ENCODE data around the gene SP6.

DNA sequence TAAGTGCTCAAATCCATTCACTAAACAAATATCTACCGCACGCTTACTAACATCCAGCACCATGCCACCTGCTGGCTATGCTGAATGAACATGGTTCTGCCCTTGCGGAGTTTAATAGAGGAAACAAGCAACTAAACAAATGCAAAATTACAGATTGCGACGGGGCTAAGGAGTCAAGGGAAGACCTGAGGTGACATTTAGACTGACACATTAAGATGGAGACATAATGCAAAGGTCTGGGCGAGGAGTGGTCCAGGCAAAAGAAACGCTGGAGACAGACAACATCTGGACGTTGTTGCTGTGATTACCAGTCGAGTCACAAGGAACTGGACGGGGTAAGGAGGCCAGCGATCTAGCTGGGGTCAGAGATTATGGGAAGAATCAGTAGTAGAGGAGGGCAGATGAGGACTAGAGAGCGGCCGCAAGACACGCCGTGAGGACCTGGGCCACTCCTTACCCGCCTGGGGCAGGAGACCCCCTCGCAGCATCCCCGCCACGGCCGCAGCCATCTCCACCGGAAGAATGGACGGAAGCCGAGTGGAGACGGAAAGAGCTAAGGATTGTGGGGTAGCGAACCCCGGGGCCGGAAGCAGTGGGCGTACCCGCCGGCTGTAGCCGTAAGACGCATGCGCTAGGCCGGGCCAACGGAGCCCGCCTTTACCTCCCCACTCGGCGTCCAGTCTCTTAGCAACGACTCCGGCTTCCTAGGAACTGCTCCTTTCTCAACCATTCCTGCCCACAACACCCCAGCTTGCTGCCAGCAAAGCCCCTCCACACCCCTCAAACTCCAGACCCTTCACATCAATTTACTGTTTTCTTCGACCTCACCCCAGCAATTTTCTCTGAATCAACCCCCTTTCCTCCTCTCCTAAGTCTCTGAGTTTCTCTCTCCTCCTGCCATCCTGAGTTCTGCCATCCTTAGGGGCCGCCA is 19.7 kb downstream of the SP6 start, which contains the start of the genes LRRC46 and MRPL10:
- TF ChIP-seq, protein P1, sequence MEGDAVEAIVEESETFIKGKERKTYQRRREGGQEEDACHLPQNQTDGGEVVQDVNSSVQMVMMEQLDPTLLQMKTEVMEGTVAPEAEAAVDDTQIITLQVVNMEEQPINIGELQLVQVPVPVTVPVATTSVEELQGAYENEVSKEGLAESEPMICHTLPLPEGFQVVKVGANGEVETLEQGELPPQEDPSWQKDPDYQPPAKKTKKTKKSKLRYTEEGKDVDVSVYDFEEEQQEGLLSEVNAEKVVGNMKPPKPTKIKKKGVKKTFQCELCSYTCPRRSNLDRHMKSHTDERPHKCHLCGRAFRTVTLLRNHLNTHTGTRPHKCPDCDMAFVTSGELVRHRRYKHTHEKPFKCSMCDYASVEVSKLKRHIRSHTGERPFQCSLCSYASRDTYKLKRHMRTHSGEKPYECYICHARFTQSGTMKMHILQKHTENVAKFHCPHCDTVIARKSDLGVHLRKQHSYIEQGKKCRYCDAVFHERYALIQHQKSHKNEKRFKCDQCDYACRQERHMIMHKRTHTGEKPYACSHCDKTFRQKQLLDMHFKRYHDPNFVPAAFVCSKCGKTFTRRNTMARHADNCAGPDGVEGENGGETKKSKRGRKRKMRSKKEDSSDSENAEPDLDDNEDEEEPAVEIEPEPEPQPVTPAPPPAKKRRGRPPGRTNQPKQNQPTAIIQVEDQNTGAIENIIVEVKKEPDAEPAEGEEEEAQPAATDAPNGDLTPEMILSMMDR (IDR thresholded peaks at IDR 0.05; ENCODE audit: insufficient read depth, low read length, poor library complexity, severe bottlenecking), result peak; percentile 36
- no peak for TF ChIP-seq EZH2phosphoT487 (conservative IDR thresholded peaks at IDR 0.05; ENCODE audit: low read length)
